DOHH2 (cell line): ENCODE measurements around the gene EZH1.

Source experiments
- CTCF ChIP-seq: fragments of 200-600 bp; sonication (generic); IDR thresholded peaks from one replicate; pipeline ENCODE4 v1.5.1; 2014; ENCODE audit warnings: antibody characterized with exemption, mild to moderate bottlenecking, low read depth, low read length; ENCODE audit not compliant: poor library complexity, severe bottlenecking
- EZH2phosphoT487 ChIP-seq: fragments of 200-600 bp; sonication (generic); IDR thresholded peaks from 2 replicates; pipeline ENCODE4 v1.6.1; 2017; ENCODE audit warnings: borderline replicate concordance, mild to moderate bottlenecking, antibody characterized with exemption, low read length, moderate library complexity, mixed read lengths

DNA sequence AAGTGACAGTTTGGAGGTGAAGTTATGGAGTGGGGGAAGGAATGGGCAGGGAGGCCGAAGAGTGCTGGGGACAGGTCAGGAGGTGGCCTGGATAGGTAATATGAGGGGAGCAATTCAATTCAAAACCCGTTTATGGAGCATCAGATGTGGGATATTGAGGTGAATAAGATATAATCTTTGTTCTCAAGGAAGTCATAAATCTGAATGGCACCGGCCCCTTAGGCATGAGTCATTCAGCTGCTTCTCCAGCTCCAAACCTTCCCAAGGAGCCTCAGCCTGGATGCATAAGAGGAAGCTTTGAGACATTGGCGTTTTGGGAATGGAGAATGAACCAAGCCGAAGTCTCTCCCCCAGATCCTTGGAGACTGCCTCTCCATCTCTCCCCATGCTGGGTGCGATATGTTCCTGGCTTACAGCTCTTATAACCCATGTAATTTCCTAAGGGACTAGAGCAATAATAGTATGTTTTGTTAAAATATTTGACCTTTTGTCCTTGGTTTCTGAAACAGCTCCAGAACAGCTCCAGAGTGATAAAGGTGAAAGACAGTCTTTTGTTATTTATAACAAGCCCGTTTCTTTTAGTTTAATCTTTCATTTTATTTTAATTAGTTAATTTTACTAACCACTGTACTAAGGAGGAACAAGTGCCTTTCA is 84.0 kb downstream of the EZH1 start:
- no peak for TF ChIP-seq CTCF
- TF ChIP-seq EZH2phosphoT487, result no peak
